Gastroesophageal sphincter (tissue), 3 donors: ENCODE measurements around the gene AUTS2.

Experiments
- EP300 ChIP-seq: sonication (generic); formaldehyde crosslinking; IDR thresholded peaks from one replicate; pipeline ENCODE4 v1.6.1; 2017; ENCODE audit warnings: antibody characterized with exemption, mild to moderate bottlenecking
- POLR2A ChIP-seq, 2 donors: fragments of 450-650 bp; IDR thresholded peaks; one replicate each; pipeline ENCODE4 v1.6.1; 2017; ENCODE audit warnings: antibody characterized with exemption in 2 of 2, mild to moderate bottlenecking in 2 of 2, moderate library complexity in 1 of 2
- POLR2AphosphoS5 ChIP-seq: sonication (generic); formaldehyde crosslinking; IDR thresholded peaks from one replicate; pipeline ENCODE4 v1.6.1; 2017; ENCODE audit warnings: antibody characterized with exemption
- TF ChIP-seq, protein P1 (sequence below), 4 experiments: fragments of 200-600 bp in 2 of 4; fragments of 450-650 bp in 2 of 4; sonication (generic) in 1 of 4; IDR thresholded peaks; one replicate each; pipeline ENCODE4 v1.5.1; 2017 to 2019; ENCODE audit warnings: antibody characterized with exemption in 4 of 4, mild to moderate bottlenecking in 2 of 4, moderate library complexity in 2 of 4

DNA sequence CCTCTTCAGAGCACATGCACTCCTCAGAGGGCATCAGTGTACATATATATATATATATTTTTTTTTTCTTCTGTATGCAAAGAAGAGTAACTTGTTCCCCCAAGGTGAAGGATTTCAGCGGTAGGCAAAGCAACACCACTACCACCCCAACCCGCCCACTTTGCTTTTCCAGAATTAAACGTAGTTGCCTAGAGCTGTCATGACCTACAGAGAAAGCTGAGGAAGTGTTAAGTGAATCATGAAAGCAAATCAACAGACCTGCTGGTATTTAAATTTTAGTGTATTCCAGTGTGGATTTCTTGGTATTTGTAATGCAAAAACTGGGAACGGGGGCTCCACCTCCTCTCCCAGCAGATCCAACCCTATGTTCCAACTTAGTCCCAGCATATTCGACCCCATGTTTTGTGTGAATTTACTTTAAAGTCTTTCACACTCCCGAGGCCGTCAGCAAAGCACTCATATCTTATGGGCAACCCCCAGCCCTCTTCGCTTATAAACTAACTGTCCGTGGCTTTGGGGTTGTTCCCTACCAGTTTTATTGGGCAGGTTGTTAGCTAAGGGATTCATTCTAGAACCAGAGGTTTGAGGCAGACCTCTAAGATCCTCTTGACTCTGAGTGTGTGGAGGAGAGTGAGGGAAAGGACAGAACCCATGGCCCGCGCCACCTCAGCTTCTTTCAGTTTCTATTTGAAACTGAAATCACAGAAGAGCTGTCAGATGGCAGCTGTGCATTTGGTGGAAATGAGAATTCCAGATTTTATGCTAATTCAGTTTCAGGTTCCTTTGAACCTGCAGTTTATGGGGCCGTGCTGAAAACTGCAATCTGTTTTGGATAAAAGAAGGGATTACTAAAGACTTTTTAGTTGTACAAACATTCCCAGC lies 1083.4 kb downstream of the AUTS2 start:
- TF ChIP-seq POLR2AphosphoS5 (no peak), POLR2A (IDR thresholded peaks at IDR 0.05) (no peak), EP300 (no peak)
- TF ChIP-seq, protein P1, sequence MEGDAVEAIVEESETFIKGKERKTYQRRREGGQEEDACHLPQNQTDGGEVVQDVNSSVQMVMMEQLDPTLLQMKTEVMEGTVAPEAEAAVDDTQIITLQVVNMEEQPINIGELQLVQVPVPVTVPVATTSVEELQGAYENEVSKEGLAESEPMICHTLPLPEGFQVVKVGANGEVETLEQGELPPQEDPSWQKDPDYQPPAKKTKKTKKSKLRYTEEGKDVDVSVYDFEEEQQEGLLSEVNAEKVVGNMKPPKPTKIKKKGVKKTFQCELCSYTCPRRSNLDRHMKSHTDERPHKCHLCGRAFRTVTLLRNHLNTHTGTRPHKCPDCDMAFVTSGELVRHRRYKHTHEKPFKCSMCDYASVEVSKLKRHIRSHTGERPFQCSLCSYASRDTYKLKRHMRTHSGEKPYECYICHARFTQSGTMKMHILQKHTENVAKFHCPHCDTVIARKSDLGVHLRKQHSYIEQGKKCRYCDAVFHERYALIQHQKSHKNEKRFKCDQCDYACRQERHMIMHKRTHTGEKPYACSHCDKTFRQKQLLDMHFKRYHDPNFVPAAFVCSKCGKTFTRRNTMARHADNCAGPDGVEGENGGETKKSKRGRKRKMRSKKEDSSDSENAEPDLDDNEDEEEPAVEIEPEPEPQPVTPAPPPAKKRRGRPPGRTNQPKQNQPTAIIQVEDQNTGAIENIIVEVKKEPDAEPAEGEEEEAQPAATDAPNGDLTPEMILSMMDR (IDR thresholded peaks at IDR 0.05) = no peak
